ENCODE measurements around the gene SEMA3A. TPM values are rescaled to one million over a fixed set of nuclear protein-coding genes. Genes with fewer than 3 reads are reported as not detected.

SEMA3A gene
- total and polyA plus RNA-seq, 2 donors (not counting 1 experiment from before 2014, with no cell fraction given) = 45.2 to 60.8 TPM

- Histone ChIP-seq H3K4me2 (ENCODE audit: extremely low read depth, insufficient read depth, low read length) (no peak overlapping the region), H3K79me2 (ENCODE audit: control insufficient read depth, insufficient read depth, low read length) (peaks cover 35% of the 10 kb centered on the region), H3K4me3 (replicated peaks in 1 of 4; ENCODE audit: control extremely low read depth in 1 of 4, insufficient read depth in 1 of 4, low read depth in 3 of 4, low read length in 4 of 4) (no peak overlapping the region), H3K27me3 (ENCODE audit: control insufficient read depth, insufficient read depth, low read length) (no peaks in the 10 kb centered on the region), H2AFZ (ENCODE audit: low read length) (no peak overlapping the region), H3K9me3 (ENCODE audit: control insufficient read depth, insufficient read depth, low read depth, low read length) (no peaks in the 10 kb centered on the region), H4K20me1 (ENCODE audit: control insufficient read depth, extremely low read depth, insufficient read depth, low read length) (no peaks in the 10 kb centered on the region), H3K4me1 (ENCODE audit: control insufficient read depth, extremely low read depth, insufficient read depth, low read length) (peaks cover 2% of the 10 kb centered on the region), H3K36me3 (ENCODE audit: control insufficient read depth, insufficient read depth, low read length) (no peaks in the 10 kb centered on the region), H3K27ac (ENCODE audit: insufficient read depth, low read length) (no peak overlapping the region), H3K9ac (ENCODE audit: insufficient read depth, low read length) (no peak overlapping the region)
- no peak for DNase-seq (ENCODE audit: low read depth in 2 of 2)
- no peak for TF ChIP-seq EZH2 (IDR thresholded peaks at IDR 0.05; ENCODE audit: low read length, missing control alignments)
- no peak for TF ChIP-seq CTCF (conservative IDR thresholded peaks at IDR 0.05 in 1 of 2, IDR thresholded peaks at IDR 0.05 in 1 of 2; ENCODE audit: low read depth in 1 of 2, low read length in 2 of 2)
Observed at GRCh38 chr7:84136336-84136735, 58.3 kb downstream of the SEMA3A start.

- H3K4me1 ChIP-seq (ENCODE audit: control insufficient read depth, extremely low read depth, insufficient read depth, low read length) = no peaks in the 10 kb centered on the region
- TF ChIP-seq EZH2 (IDR thresholded peaks at IDR 0.05; ENCODE audit: low read length, missing control alignments) (no peak), CTCF (conservative IDR thresholded peaks at IDR 0.05 in 1 of 2, IDR thresholded peaks at IDR 0.05 in 1 of 2; ENCODE audit: low read depth in 1 of 2, low read length in 2 of 2) (no peak)
- no peaks in the 10 kb centered on the region for H3K27me3 ChIP-seq (ENCODE audit: control insufficient read depth, insufficient read depth, low read length)
- no peak overlapping the region for H2AFZ ChIP-seq (ENCODE audit: low read length)
- no peaks in the 10 kb centered on the region for H3K36me3 ChIP-seq (ENCODE audit: control insufficient read depth, insufficient read depth, low read length)
- no peak overlapping the region for H3K9ac ChIP-seq (ENCODE audit: insufficient read depth, low read length)
- DNase-seq (ENCODE audit: low read depth in 2 of 2) = no peak
- peaks cover 26% of the 10 kb centered on the region for H3K79me2 ChIP-seq (ENCODE audit: control insufficient read depth, insufficient read depth, low read length)
- H3K4me2 ChIP-seq (ENCODE audit: extremely low read depth, insufficient read depth, low read length) = no peak overlapping the region
- no peak overlapping the region for H3K27ac ChIP-seq (ENCODE audit: insufficient read depth, low read length)
- no peaks in the 10 kb centered on the region for H3K9me3 ChIP-seq (ENCODE audit: control insufficient read depth, insufficient read depth, low read depth, low read length)
- H3K4me3 ChIP-seq (replicated peaks in 1 of 4; ENCODE audit: control extremely low read depth in 1 of 4, insufficient read depth in 1 of 4, low read depth in 3 of 4, low read length in 4 of 4) = no peak overlapping the region
- no peaks in the 10 kb centered on the region for H4K20me1 ChIP-seq (ENCODE audit: control insufficient read depth, extremely low read depth, insufficient read depth, low read length)
Observed at GRCh38 chr7:84134169-84134568, 60.4 kb downstream of the SEMA3A start.

GRCh38 chr7:84125654-84126053 lies 68.9 kb downstream of the SEMA3A start:
- Histone ChIP-seq H3K4me1 (ENCODE audit: control insufficient read depth, extremely low read depth, insufficient read depth, low read length) (peaks cover 3% of the 10 kb centered on the region), H3K36me3 (ENCODE audit: control insufficient read depth, insufficient read depth, low read length) (no peaks in the 10 kb centered on the region), H3K4me2 (ENCODE audit: extremely low read depth, insufficient read depth, low read length) (no peak overlapping the region), H3K4me3 (replicated peaks in 1 of 4; ENCODE audit: control extremely low read depth in 1 of 4, insufficient read depth in 1 of 4, low read depth in 3 of 4, low read length in 4 of 4) (no peak overlapping the region), H3K79me2 (ENCODE audit: control insufficient read depth, insufficient read depth, low read length) (no peaks in the 10 kb centered on the region), H3K9ac (ENCODE audit: insufficient read depth, low read length) (no peak overlapping the region), H3K27me3 (ENCODE audit: control insufficient read depth, insufficient read depth, low read length) (no peaks in the 10 kb centered on the region), H2AFZ (ENCODE audit: low read length) (no peak overlapping the region), H4K20me1 (ENCODE audit: control insufficient read depth, extremely low read depth, insufficient read depth, low read length) (no peaks in the 10 kb centered on the region), H3K27ac (ENCODE audit: insufficient read depth, low read length) (no peak overlapping the region), H3K9me3 (ENCODE audit: control insufficient read depth, insufficient read depth, low read depth, low read length) (no peaks in the 10 kb centered on the region)
- no peak for DNase-seq (ENCODE audit: low read depth in 2 of 2)
- TF ChIP-seq EZH2 (IDR thresholded peaks at IDR 0.05; ENCODE audit: low read length, missing control alignments) (no peak), CTCF (conservative IDR thresholded peaks at IDR 0.05 in 1 of 2, IDR thresholded peaks at IDR 0.05 in 1 of 2; ENCODE audit: low read depth in 1 of 2, low read length in 2 of 2) (no peak)
